Activated CD4-positive, CD25-positive, alpha-beta regulatory T cell treated with anti-CD3 and anti-CD28 coated beads, Interleukin-2, amount 50 U/mL, for 24 hours (primary cell): ENCODE measurements around the gene AKAP9.
"Not testable (repeated sequence)": the region's sequence is repeated elsewhere in the genome, so short reads cannot be mapped to it uniquely, and the experiment has no call there.

Experiments used
- ATAC-seq, 2 donors: fragments of 150-1000 bp; cut with Tn5 transposase; one replicate each; pipeline ENCODE4 v1.10.0; 2021; ENCODE audit warnings: mild to moderate bottlenecking in 1 of 2, moderate library complexity in 1 of 2

AKAP9 gene

GRCh38 chr7:92013611-92014010 lies 72.9 kb downstream of the AKAP9 start:
- ATAC-seq: no peak

DNA sequence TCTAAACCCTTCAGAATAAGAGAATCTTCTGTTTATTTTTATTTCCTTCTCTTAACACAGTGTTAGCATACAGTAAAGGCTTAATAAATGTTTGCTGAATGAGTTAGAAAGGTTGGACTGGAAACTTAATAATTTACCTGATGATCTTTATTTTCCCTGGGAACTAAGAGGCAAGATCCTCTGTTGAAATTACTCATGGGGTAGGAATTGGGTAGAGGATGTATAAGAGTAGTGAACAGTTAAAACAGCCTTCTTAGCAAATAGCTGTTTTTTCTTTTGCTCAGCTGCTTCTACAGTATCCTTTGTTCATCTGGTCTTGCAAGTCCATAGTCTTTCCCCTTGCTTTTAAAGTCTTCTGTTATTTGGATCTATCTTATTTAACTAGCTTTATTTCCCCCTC lies 80.0 kb downstream of the AKAP9 start:
- ATAC-seq: no peak

GRCh38 chr7:92025260-92025659 lies 84.6 kb downstream of the AKAP9 start:
- ATAC-seq: no peak

- ATAC-seq: not testable (repeated sequence)
Measured at GRCh38 chr7:92026635-92027034, 86.0 kb downstream of the AKAP9 start.

- ATAC-seq: not testable (repeated sequence)
Measured at GRCh38 chr7:92027128-92027527, 86.5 kb downstream of the AKAP9 start.

DNA sequence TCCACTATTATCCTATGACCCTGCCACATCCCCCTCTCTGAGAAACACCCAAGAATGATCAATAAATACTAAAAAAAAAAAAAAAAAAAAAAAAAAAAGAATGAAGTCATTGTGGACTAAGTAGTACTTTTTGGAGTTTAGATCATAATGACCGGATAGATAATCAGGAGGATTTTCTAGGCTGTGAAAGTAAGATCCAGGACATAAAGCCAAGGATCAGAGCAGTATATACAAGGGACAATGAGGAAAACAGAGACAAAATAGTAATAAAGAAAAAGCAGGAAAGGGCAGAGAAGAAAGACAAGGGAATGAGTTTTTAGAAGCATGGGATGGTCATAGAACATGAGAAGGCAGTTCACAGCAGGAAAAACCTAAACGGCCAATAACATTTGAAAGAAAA lies 87.6 kb downstream of the AKAP9 start:
- ATAC-seq: no peak

DNA sequence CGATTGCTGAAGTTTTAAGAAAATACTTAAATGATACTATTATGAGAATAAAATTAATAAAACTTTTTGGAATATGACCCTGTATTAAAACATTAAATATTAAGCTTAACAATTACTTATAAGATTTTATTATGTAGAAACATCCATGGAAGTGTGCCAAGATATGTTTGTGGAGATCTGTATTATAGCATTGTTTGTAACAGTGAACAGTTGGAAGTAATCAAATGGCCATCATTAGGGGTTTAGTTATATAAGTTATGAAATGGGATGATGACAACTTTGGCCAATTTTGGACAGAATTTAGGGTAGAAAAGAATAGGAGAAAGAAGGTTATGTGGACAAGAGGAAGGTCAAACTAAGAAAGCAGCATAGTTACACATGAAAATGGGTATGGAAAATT lies 88.0 kb downstream of the AKAP9 start:
- ATAC-seq: no peak

GRCh38 chr7:92034116-92034515 lies 93.5 kb downstream of the AKAP9 start:
- ATAC-seq: no peak

- no peak for ATAC-seq
Measured at GRCh38 chr7:92035576-92035975, 94.9 kb downstream of the AKAP9 start.

DNA sequence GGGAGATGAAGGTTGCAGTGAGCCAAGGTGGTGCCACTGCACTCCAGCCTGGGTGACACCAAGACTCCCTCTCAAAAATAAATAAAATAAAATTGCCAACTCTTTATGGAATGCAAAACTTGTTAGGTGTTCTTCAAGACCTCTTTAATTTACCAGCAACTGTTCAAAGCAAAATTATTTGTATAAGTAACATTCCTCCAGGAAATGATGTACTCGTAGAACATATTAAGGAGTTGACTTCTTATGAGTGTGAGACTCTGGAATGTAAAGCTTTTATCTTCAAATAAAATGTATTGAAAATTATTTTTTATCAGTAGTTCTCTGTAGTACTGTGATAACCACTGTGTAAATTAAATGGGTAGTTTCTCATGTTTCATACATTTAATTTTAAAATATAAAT lies 99.2 kb downstream of the AKAP9 start:
- ATAC-seq: no peak

DNA sequence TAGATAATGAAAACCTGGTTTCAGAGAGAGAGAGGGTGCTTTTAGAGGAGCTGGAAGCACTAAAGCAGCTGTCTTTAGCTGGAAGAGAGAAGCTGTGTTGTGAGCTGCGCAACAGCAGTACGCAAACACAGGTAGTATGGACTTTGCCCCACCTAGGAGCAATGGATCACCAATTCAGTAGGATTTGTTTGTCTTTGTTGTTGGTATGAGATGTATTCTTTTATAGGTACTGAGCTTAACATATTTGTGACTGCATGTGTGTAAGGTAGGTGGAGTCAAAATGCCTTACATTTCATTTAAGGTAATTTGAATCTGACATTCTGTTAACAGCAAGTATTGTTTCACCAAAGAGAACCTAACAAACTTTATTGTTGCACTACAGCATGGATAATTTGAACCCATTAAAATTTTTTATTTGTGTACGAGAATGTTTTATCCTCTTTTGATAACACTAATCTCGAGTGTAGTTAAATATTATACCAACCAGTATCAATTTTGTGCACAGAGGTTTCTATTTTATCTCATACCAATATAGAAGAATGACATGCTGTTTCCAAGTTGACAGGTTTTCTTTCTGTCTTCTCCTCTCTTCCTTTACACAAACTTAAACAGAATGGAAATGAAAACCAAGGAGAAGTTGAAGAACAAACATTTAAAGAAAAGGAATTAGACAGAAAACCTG lies 101.5 kb downstream of the AKAP9 start:
- no peak for ATAC-seq

DNA sequence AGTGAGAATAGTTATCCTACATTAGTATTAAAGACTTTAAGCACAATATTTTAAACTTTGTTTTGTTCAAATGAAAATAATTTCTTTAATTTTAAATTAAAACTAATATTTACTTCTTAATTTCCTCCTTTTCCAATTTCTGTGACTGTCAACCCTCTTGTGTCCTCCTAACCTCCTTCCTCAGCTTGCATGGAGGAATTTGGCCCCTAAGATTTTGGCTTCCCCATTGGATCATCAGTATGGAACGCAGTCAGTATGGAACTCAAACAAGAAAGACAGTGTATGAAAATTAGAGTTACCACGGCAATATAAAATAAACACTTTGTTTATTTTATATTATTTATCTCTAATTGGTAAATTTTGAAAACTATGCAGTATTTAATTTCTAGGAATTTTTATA lies 102.4 kb downstream of the AKAP9 start:
- no peak for ATAC-seq

- ATAC-seq: no peak
Measured at GRCh38 chr7:92043637-92044036, 103.0 kb downstream of the AKAP9 start.

DNA sequence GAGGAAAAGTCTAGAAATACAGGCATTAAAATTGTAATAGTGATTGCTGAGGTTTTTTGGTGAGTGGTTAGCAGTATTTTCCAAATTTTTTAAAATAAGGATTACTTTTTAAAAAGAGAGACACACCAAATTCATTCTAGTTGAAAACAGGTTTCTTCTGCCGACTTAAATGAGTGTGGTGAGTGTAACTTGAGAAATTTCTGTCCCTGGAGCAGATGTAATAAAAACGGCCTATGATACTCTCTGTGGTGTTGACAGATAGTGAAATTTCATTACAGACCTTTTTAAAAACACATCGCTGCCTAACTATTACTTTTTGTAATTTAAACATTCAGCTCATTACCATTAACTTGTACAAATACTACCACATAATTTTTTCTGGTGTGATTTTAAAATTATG lies 103.5 kb downstream of the AKAP9 start:
- ATAC-seq: no peak

- ATAC-seq: no peak
Measured at GRCh38 chr7:92044940-92045339, 104.3 kb downstream of the AKAP9 start.

DNA sequence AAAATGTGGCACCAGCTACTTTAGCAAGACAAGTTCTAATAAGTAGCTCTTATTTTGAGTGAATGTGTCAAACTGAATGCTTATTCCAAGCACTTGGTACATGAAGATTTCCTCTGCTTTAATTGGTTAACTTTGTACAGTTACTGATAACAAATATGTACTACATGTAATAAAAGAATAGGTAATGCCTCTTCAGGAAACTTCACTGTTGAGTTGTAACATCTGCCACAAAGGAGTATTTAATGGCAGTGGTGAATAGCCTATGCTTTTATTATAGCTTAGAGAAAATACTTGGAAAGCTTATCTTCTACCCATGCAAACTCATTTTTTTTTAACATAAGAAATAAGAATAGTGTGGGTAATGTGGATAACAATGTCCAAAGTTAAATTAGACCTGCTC lies 111.0 kb downstream of the AKAP9 start:
- ATAC-seq: no peak

DNA sequence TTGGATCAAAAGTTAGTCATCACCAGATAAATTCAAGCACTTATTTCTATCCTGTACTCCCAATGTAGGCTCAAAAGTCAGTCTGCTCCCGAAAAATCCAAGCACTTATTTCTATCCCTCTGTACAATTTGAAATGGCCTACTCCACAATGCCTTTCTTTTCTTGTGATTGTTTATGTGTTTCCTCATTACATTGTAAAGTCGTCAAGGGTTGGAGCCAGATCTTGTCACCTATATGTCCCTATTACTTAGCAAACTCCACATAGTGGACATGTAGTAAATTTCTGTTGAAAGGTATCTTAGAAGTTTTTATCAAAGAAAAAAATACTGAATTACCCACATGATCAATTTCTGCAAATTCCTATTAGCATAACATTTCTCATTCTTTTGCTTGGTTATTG lies 111.5 kb downstream of the AKAP9 start:
- no peak for ATAC-seq

- ATAC-seq: no peak
Measured at GRCh38 chr7:92052684-92053083, 112.0 kb downstream of the AKAP9 start.

DNA sequence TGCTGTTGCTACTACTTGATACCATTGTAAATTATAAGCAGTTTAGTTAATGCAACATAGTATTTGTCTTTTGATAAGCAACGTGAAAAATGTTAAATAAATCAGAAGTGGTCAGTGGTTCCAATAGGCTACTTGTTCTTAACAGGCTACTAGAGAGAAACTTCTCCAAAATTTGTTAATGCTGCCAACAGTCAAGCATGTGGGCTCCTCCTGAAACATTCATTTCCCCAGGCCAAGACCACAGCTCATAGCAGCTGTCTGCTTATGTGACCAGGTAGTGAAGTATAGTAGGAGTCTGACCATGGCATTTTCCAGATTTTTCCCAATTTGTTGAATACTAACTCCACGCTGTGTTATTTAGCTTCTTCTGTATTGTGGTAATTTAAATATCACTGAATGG lies 112.7 kb downstream of the AKAP9 start:
- no peak for ATAC-seq

DNA sequence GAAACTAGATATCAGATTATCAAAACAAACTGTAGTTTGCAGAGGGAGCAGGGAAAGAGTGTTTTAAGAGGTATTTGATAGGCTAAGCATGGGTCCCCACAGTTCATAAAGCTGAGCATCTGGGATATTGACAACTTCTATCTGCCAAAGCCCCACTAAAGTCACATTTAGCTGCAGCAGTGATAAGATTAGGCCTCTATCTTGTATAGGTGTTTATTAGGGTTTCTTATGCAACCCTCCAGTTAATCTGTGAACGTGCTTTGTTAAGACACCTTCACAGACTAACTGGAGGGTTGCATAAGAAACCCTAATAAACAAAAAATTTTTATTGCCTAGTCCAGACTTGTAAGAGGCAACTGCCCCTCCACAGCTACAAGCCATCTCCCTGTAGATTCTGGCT lies 115.6 kb downstream of the AKAP9 start:
- ATAC-seq: no peak

DNA sequence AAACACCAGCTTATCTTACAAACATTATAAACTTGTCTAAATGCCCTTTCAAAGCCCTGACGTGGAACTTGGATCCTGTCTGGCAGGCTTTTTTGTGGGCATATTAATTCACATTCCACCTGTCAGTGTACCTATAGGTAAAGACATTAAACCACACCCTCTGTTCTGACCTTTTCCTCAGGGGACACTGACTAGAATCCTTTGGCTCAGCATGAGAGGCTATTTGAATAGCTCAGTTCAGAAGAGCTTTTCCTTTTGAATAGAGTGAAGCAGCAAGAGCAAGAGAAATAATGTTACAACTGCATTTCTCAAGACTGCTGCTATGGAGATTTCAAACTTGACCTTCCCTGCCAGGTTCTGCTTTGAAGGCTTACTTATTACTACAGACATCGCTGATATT lies 116.7 kb downstream of the AKAP9 start:
- no peak for ATAC-seq

DNA sequence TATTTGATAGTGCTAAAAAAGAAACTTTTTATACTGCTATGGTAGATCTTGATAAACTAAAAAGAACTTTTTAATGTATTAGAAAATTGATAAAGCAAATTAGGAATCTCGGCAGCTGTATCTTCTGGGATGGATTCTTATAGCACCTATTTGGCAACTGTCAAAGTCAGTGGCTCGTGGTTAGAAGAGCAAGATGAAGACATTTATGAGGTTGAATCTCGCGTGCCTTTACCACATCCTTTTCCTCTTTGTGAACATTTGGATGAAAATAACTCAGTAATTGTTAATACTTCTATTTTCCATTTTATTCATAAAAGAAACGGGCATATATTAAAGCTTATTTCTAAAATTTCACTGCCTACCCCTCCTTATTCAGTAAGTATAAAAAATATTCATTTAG lies 117.4 kb downstream of the AKAP9 start:
- ATAC-seq: no peak

DNA sequence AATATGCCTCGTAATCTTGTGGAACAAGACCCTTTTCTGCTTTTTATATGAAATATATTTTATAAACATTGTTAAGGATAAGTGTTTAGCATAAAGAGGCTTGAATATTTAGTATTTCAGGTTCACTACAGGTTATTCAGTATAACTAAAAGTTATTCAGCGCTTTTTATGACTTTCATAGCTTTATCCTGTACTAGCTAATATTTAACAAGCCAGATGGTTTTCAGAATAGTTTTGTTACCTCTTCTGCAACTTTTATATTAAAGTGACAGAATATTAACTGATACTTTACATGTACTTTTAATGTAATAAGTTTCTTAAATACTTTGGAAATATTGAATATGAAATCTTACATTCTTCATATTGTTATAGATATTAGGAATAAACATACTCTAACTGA lies 118.2 kb downstream of the AKAP9 start:
- no peak for ATAC-seq

DNA sequence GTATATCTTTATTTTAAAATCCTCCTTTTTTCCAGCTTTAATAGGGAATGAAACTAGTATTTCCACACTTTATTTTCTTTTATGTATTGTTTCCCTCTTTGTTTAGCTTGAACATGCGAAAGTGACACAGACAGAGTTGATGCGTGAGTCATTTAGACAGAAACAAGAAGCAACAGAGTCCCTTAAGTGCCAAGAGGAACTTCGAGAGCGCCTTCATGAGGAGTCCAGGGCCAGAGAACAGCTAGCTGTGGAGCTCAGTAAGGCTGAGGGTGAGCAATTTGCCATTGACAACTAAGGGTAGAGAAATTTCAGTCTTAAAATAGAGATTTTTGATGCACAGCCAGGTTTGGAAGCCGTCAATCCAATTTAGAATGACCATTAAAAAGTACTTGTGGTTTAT lies 120.5 kb downstream of the AKAP9 start:
- ATAC-seq: no peak

GRCh38 chr7:92064438-92065029 lies 123.9 kb downstream of the AKAP9 start:
- no peak for ATAC-seq
